IPS-15b (cell line): ENCODE measurements around the gene ENHO.
"Not testable (repeated sequence)": the region's sequence is repeated elsewhere in the genome, so short reads cannot be mapped to it uniquely, and the experiment has no call there.

ENCODE experiments used
- H3K27me3 ChIP-seq: one replicate; pipeline ENCODE4 v1.6.1; 2013; ENCODE audit warnings: low read length; ENCODE audit not compliant: control insufficient read depth, insufficient read depth
- H3K36me3 ChIP-seq: one replicate; pipeline ENCODE4 v1.6.1; 2013; ENCODE audit warnings: low read length; ENCODE audit not compliant: control insufficient read depth, insufficient read depth
- H3K4me1 ChIP-seq: one replicate; pipeline ENCODE4 v1.6.1; 2013; ENCODE audit warnings: mild to moderate bottlenecking, low read length; ENCODE audit not compliant: control insufficient read depth, insufficient read depth
- H3K4me3 ChIP-seq: one replicate; pipeline ENCODE4 v1.5.1; 2013; ENCODE audit warnings: low read depth, low read length
- H3K9ac ChIP-seq: one replicate; pipeline ENCODE4 v1.6.1; 2013; ENCODE audit warnings: low read depth, mild to moderate bottlenecking, low read length
- H3K9me3 ChIP-seq: one replicate; pipeline ENCODE4 v1.6.1; 2013; ENCODE audit warnings: mild to moderate bottlenecking, low read length; ENCODE audit not compliant: control insufficient read depth, insufficient read depth

Gene ENHO

GRCh38 chr9:34484678-34485077, 38.1 kb downstream of the ENHO start:
- Histone ChIP-seq H3K27me3 (no peaks in the 10 kb centered on the region), H3K9ac (no peak overlapping the region), H3K4me1 (no peaks in the 10 kb centered on the region), H3K36me3 (no peaks in the 10 kb centered on the region), H3K4me3 (no peak overlapping the region), H3K9me3 (no peaks in the 10 kb centered on the region)

GRCh38 chr9:34482746-34483145, 40.0 kb downstream of the ENHO start:
- H3K9me3 ChIP-seq, H3K4me1 ChIP-seq, H3K36me3 ChIP-seq, H3K9ac ChIP-seq, H3K4me3 ChIP-seq, H3K27me3 ChIP-seq: not testable (repeated sequence)

- H3K4me3 ChIP-seq, H3K27me3 ChIP-seq, H3K9ac ChIP-seq, H3K9me3 ChIP-seq, H3K36me3 ChIP-seq, H3K4me1 ChIP-seq: not testable (repeated sequence)
Observed at GRCh38 chr9:34481620-34482019, 41.2 kb downstream of the ENHO start.

- Histone ChIP-seq H3K4me1 (no peaks in the 10 kb centered on the region), H3K36me3 (no peaks in the 10 kb centered on the region), H3K4me3 (no peak overlapping the region), H3K9me3 (no peaks in the 10 kb centered on the region), H3K27me3 (peaks cover 3% of the 10 kb centered on the region), H3K9ac (no peak overlapping the region)
Observed at GRCh38 chr9:34479431-34479866, 43.3 kb downstream of the ENHO start.

GRCh38 chr9:34477541-34477940, 45.2 kb downstream of the ENHO start:
- H3K4me3 ChIP-seq = no peak overlapping the region
- H3K9me3 ChIP-seq = no peaks in the 10 kb centered on the region
- no peak overlapping the region for H3K9ac ChIP-seq
- no peaks in the 10 kb centered on the region for H3K4me1 ChIP-seq
- peaks cover 3% of the 10 kb centered on the region for H3K27me3 ChIP-seq
- H3K36me3 ChIP-seq = no peaks in the 10 kb centered on the region

- Histone ChIP-seq H3K27me3 (peaks cover 3% of the 10 kb centered on the region), H3K9me3 (no peaks in the 10 kb centered on the region), H3K4me3 (no peak overlapping the region), H3K4me1 (no peaks in the 10 kb centered on the region), H3K9ac (no peak overlapping the region), H3K36me3 (no peaks in the 10 kb centered on the region)
Observed at GRCh38 chr9:34475097-34475496, 47.7 kb downstream of the ENHO start.
